ENCODE measurements around the gene TMF1. TPM values are rescaled to one million over a fixed set of nuclear protein-coding genes. Genes with fewer than 3 reads are reported as not detected.

The TMF1 gene
- total and polyA plus RNA-seq, 2 of the 8 experiments (the other 6 are each of a cell fraction or from before 2014, with no cell fraction given): 1.4 to 18.3 TPM

GRCh38 chr3:69066121-69066520 lies 14.0 kb upstream of the TMF1 start:
- Histone ChIP-seq H3K18ac (ENCODE audit: extremely low read depth, low read length) (no peak overlapping the region), H2AK5ac (ENCODE audit: low read depth, low read length) (no peak overlapping the region), H3K79me2 (ENCODE audit: control insufficient read depth in 1 of 2, insufficient read depth in 2 of 2, low read length in 2 of 2) (no peaks in the 10 kb centered on the region), H3K9me3 (ENCODE audit: insufficient read depth in 2 of 2, low read depth in 1 of 2, low read length in 1 of 2) (no peaks in the 10 kb centered on the region), H3K23me2 (ENCODE audit: low read depth, low read length) (no peaks in the 10 kb centered on the region), H3K79me1 (ENCODE audit: low read depth, low read length) (no peaks in the 10 kb centered on the region), H3K14ac (ENCODE audit: insufficient read length) (no peak overlapping the region), H3K27ac (ENCODE audit: low read depth, low read length) (no peak overlapping the region), H2BK15ac (ENCODE audit: low read length) (no peak overlapping the region), H3K4me3 (ENCODE audit: extremely low read depth in 1 of 4, insufficient read depth in 2 of 4, low read depth in 3 of 4, low read length in 4 of 4) (no peak overlapping the region), H3K4me2 (ENCODE audit: insufficient read depth in 1 of 2, low read depth in 2 of 2, low read length in 2 of 2) (no peak overlapping the region), H2AFZ (ENCODE audit: low read length) (no peak overlapping the region), H3K4ac (replicated peaks; ENCODE audit: insufficient read length, low read depth, low read length) (no peak overlapping the region), H3K4me1 (replicated peaks in 1 of 4; ENCODE audit: control insufficient read depth in 3 of 4, insufficient read depth in 4 of 4, low read length in 3 of 4) (no peaks in the 10 kb centered on the region), H2BK12ac (ENCODE audit: low read depth, low read length) (no peak overlapping the region), H3K27me3 (replicated peaks in 1 of 4; ENCODE audit: control insufficient read depth in 3 of 4, extremely low read depth in 1 of 4, insufficient read depth in 3 of 4, low read length in 3 of 4) (no peaks in the 10 kb centered on the region), H3K9ac (replicated peaks in 1 of 4; ENCODE audit: extremely low read depth in 1 of 4, low read depth in 3 of 4, low read length in 3 of 4) (no peak overlapping the region), H3K23ac (ENCODE audit: insufficient read length) (no peak overlapping the region), H4K20me1 (replicated peaks in 1 of 2; ENCODE audit: control insufficient read depth in 1 of 2, insufficient read depth in 2 of 2, low read length in 2 of 2) (no peaks in the 10 kb centered on the region), H4K8ac (ENCODE audit: extremely low read depth, insufficient read depth, low read length) (no peak overlapping the region), H2BK5ac (ENCODE audit: low read depth, low read length) (no peak overlapping the region), H4K91ac (replicated peaks; ENCODE audit: insufficient read length, low read length) (no peak overlapping the region), H3K36me3 (ENCODE audit: control insufficient read depth in 2 of 4, insufficient read depth in 4 of 4, low read length in 3 of 4) (peaks cover 4 to 28% (median 15%) of the 10 kb centered on the region in 4 experiments; a peak in 7 of 8 replicates), H3K56ac (replicated peaks; ENCODE audit: insufficient read length, low read depth, low read length) (no peak overlapping the region), H2BK120ac (replicated peaks; ENCODE audit: low read depth, low read length) (no peak overlapping the region), H4K5ac (ENCODE audit: insufficient read length, low read depth, low read length) (no peak overlapping the region), H2BK20ac (ENCODE audit: low read length) (no peak overlapping the region)
- ChIA-PET CTCF (ENCODE audit: partially characterized antibody) (interaction anchor here (1.8 kb wide), 1 partner anchor 12 kb away, joined by 6 read pairs; no protein-coding TSS in a partner anchor), POLR2A (ENCODE audit: partially characterized antibody) (interaction anchor here (3.3 kb wide), 1 partner anchor 14 kb away, joined by 14 read pairs; the partner anchor contains the start of gene TMF1)
- 55% methylated on average over 4 of the region's 4 CpGs; no CpG with 5 or more reads in 1 of the 2 experiments for WGBS, 2 experiments (ENCODE audit: extremely low coverage in 1 of 2, insufficient coverage in 1 of 2, insufficient read length in 1 of 2, insufficient replicate concordance in 2 of 2, low coverage in 1 of 2, low lambda C conversion rate in 2 of 2, missing lambda C conversion rate in 1 of 2)
- no peak for DNase-seq (ENCODE audit: low read depth in 1 of 2, low spot score in 2 of 2)
- no peak for FAIRE-seq

Measured in H1 (cell line).